ENCODE results near the gene SLCO2B1.

The SLCO2B1 gene

DNA sequence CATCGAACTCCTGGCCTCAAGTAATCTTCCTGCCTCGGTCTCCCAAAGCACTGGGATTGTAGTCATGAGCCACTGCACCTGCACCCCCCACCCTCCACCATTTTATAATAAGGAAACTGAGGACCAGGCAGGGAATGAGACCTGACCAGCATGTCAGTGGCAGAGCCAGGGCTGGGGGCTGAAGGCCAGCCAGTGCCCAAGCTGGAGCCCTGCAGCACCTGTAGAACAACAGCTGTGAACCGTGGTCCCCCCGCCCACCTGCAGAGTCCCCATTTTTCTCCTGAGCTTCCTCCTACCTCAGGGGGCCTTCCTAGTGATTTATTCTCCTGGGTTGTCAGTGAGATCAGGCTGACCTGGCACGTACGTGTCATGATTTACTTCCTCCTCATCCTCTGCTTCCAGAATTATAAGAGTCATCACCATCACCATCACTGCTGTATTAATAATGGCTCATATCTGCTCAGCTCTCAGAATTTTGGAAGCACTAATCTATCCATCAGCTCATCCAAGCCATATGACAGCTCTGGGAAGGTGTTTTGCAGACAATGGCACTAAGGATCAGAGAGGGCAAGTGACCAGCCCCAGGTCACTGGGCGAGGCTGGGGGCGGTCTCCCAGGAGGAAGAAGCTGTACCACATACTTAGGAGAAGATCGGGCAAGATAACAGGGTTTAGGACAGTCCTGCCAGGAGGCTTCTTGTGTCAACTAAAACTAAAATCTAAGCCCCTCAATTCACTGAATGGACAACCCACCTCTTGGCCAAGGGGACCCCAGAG lies 5.5 kb upstream of the SLCO2B1 start:
- DNase-seq (ENCODE audit: low read depth in 2 of 2): no peak

DNA sequence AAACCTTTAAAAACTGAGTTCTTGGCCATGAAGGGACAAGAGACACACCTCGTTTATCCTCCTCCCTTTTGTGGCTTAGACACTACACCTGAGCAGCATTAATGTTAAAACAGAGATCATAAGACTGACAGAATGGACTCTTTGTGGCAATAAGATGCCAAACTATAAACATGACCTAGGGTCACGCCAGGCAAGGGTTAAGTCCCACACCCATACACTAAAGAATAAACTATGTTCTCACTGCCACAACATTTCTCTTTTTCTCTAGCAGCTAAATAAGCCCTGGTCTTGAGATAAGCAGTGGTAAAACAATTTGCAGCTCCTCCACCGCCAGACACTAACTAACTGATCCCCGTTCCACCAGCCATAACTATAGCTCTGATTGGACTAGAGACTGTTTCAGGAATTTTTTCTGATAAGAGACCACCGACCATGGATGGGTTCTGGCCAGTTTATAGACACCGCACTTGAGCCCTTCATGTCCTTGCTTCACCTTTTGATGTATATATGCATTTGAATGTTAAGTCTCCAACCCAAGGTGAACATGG lies 4.9 kb upstream of the SLCO2B1 start:
- DNase-seq (ENCODE audit: low read depth in 2 of 2): no peak

DNA sequence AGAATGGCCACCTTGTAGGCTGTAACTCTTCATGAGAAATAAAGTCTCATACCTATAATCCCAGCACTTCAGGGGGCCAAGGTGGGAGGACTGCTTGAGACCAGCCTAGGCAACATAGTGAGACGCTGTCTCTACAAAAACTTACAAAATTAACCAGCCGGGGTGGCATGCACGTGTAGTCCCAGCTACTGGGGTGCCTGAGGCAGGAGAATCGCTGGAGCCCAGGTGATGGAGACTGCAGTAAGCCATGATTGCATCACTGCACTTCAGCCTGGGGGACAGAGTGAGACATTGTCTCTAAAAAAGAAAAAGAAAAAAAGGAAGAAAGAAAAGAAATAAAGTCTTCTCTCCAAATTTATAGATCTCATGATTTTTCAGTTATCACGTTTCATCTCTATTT lies 4.2 kb upstream of the SLCO2B1 start:
- no peak for DNase-seq (ENCODE audit: low read depth in 2 of 2)

DNA sequence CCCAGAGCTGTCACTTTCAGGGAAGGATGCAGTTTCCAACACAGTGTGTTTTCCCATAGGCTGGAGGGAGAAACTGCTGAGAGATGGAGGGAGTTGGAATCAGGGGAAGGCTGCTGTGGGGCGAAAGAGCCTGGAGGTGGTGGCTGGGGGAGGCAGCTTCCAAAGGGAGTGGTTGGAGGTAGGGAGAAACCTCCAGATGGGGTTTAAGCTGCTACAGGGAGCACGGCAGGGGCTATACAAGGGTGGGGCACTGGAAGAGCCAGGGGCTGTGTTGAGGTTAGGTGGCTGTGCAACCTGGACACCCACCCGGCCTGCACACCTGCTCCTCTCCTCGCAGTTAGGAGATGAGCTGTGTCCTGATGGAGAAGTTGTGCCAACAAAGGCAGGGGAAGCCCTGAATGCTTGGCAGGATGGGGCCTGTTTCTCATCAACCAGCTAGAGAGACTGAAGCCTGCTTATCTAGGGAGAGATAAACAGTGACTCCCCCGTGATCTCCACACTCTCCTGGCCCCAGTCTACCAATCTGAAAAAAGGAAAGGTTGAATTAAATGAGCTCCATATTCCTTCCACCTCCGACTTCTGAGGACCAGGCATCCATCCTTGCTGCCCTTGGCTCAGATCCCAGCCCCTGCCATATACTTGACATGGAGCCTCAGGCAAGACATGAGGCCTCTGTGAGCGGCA lies 3.6 kb upstream of the SLCO2B1 start:
- no peak for DNase-seq (ENCODE audit: low read depth in 2 of 2)

DNA sequence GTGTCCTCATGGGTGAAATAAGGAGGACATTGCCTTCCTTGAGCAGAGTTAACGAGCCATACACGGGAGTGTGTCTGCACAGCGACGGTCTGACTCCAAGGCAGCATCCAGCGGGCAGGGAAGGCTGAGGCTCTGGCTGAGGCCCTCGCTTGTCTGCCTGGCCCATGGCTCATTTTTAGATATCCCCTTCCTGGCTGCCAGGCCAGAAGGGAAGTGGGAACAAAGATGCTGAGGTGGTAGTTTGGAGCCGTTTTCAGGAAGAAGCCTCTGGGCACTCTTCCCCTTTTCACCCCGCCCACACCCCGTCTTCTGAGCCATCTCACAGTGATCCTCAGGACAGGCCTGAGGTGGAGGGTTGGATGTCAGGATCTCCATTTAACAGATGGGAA lies 3.0 kb upstream of the SLCO2B1 start:
- no peak for DNase-seq (ENCODE audit: low read depth in 2 of 2)

DNA sequence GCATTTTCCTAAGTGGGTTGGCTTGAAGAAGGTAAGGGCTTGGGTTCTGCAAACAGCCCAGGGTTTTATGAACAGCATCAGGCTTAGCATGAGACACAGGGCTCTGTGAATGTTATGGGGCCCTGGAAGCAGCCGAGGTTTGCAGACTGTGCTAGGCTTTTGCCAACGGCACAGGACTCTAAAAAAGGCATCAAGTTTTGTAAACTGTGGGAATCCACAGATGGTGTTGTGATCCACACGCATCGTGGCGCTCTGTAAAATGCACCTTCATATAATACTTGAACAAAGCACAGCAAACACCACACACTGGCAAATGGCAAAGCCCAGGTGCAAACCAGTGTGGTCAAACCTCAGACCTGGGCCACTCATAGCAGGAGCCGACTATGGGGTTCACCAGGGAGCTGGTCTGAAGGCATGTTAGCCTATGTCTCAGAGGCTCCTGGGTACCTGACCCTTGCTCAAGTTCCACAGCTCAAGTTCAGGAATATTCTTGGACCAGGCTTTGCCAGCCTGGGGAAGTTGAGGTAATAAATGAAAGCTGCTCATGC lies 2.4 kb upstream of the SLCO2B1 start:
- DNase-seq (ENCODE audit: low read depth in 2 of 2): no peak

DNA sequence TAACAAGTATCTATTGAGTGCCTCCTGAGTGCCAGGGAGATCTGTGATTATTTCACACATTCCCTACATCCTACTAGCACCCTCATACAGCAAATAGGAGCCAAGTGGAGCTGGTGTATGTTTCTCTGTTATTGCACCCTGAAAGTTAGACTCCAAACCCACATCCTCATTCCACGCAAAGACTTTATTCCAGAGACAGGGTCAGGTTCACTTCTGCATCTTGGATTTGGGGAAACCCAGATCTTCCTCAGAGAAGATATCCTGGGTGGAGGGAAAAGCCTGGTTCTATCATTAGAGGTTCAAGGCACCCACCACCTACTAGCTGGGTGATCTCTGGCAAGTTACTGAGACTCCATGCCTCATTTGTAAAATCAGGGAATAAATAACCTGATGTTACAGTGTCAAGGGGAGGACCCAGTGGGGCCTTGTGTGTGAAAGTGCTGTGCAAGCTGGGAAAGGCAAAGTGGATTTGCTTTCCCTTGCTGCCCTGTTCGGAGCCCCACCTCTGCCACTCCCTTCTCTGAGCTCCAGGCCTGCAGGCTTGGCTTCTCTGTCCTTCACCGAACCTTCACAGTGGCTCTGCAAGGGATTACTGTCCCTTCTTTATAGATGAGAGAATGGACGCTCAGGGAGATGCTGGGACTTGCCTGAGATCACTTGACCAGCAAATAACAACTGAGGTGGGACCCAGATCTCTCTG lies 991 bp upstream of the SLCO2B1 start:
- DNase-seq (ENCODE audit: low read depth in 2 of 2): no peak

DNA sequence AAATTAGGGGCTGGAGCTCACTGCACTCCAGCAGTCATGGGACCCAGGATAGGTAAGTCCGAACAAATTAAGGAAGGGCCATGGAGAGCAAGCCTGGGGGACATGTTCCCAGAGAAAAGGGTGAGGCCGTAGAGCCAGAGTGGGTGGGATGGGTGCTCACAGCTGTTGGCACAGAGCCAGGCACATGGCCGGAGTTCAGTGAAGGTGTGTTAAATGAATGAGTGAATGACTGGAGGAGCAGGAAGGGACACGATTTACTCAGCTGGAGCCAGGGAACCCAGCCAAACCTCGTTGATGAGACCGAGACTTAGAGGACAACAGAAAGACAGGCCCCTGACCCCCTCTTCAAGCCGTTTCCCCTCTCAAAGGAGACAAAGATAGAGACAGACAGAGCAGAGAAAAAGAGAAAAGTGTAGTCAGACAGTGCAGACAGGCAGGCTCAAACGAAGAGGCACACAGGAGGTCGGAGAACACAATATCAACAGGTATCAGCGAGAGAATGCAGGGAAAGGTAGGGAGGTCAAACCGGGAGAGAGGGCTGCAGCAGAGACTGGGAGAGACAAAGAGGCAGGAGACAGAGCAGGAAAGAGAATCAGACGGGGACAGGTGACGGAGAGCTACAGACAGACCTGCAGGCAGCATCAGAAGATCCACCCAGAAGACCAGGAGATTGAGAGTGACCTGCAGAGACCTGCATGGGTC lies 590 bp downstream of the SLCO2B1 start:
- DNase-seq (ENCODE audit: low read depth in 2 of 2): no peak

DNA sequence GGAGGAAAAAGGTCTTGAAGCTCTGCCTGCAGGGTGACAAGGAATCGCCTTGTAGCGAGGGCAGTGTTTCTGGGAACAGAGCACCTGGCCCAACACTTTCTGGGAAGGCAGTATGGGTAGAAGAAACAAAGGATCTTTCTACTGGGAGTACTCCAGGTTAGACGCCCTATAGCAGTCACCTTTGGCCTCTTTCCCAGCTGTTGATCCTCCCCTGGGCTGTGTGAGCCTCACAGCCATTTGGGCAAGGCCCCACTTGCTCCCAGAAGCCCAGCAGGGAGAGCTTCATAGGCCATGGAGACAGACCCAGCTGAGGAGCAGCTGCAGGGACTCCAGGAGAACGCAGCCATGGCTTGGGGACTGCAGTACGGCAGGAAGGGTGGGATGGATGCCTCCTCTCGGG lies 1.2 kb downstream of the SLCO2B1 start:
- no peak for DNase-seq (ENCODE audit: low read depth in 2 of 2)

DNA sequence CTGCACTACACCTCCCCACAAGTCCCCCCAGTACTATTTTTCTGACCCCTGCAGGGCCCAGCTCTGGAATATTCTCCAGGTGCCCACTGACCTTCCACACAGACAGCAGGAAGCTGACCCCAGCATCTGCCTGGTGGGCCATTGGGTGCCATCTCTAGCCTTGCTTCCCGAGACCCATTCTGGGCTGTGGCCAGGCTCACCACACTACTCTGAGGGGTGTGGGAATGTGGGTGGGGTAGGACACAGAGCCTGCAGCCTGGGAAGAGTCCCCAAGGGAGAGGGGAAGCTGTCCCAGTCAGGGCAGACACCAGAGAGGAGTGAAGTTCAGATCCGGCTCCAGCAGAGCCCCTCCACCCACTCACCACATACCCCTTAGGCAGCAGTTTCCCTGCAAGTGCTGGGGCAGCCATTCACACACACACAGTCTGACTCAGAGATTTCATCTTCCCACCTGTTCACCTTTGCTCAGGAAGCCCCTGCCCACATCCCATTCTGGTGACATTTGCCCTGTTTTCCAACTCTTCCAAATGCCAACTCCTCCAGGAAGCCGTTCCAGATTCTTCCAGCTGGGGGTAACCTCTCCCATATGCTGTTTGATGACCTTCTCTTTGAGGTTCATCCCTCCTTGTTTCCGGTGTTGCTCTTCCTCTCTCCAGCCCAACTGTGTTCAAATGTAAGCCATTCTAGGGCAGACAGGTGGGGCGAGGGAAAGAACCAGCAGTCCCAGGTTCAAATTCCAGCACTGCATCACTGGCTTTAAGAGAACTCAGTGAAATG lies 1.9 kb downstream of the SLCO2B1 start:
- no peak for DNase-seq (ENCODE audit: low read depth in 2 of 2)

DNA sequence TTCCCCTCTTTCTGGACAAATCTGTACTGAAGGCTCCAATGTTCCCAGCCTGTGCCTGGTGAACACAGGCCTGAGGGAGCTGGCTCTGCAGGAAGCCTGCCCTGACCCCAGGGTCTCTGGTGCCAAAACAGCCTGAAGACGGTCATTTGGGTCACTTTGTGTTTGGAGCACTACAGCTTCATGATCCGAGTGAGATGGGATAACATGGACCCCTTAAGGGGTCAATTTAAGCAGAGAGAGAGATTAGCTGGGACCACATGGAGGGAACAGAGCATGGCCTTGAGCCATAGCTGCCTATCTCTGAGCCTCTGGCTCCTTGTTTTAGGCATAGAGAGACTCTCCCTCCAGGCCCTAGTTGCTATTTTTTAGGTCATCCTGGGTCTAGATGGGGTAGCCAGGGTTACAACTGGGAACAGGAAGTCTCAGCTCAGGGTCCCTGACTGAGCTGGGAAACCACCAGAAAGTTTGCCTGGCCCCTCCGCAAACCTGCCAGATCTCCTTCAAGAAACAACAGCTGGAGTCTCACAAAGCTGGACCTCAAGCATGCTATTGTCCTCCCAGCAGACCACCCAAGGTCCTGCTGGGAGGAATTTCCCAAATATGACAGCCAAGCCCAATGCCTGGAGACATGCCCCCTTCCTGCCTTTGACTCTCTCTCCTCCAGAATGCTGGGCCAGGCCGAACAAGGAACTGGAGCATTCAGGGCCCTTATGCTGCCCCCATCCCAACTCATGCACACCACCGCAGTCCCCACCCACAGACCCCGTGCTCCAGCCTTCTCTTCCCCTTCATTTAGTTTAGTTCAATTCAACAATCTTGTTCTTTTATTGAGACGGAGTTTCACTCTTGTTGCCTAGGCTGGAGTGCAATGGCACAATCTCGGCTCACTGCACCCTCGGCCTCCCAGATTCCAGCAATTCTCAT lies 4.0 kb downstream of the SLCO2B1 start:
- no peak for DNase-seq (ENCODE audit: low read depth in 2 of 2)

DNA sequence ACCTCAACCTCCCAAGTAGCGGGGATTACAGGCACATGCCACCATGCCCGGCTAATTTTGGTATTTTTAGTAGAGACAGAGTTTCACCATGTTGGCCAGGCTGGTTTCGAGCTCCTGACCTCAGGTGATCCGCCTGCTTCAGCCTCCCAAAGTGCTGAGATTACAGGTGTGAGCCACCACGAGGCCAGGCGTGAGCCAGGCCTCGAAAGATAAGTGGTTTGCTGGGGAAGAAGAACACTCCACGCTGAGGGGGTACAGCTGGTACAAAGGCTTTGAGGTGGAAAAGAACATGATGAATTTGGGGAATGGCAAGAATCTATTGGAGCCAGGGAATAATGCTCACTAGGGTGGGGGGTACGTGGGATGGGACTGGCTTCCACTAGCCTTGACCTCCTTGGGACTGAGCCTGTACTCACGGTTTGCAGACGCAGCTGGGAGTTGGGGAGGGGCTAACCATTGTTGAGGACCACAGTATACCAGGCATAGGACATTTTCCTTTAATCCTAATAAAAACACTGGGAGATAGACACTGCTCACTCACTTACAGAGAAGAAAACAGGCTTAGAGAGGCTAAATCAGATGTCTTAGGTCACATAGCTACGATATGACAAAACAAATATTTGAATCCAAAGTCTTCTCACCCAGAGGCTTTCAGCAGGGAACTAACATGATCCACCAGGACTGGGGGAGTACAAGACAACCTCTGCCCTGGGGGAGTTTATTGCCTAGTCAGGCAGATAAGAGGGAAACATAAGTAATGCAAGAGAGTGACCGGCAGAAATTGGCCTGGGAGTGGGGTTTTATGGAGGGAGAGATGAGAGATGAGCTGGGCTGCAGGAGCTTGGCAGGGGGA lies 4.9 kb downstream of the SLCO2B1 start:
- no peak for DNase-seq (ENCODE audit: low read depth in 2 of 2)

DNA sequence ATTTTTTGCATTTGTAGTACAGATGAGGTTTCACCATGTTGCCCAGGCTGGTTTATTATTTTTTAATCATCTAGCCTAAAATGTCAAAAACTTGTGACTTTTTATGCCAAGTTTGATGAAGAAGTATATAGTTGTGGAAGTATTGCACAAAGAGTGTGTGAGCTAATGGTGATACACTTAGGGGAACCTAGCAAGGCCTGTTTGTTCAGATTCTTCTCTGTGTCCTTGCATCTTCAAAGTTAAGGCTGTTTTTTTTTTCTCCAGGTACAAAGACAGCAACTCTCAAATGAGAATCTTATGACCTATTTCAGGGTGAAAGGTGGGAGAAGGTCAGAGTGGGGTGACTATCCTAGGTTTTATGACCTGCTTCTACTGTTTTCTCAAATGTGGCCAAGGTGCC lies 7.3 kb downstream of the SLCO2B1 start:
- no peak for DNase-seq (ENCODE audit: low read depth in 2 of 2)

DNA sequence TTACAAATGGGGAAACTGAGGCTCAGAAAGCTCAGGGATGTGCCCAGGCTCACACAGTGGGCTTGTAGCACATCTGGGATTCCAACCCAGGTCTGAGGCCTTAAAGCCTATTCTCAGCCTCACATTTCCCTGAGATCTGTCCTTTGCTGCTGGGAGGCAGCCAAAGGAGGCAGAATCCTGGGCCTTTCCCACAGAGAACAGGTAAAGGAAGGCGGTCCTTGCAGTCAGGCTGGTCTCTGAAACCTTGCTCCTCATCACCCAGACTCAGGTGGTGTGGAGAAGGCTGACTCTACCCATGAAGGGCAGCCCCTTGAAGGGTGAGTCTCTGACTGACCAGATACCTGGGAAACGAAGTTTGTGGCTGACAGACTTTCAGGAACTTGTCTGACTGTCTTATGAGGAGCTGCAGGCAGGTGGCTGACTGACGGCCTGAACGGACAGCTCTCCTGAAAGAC lies 7.8 kb downstream of the SLCO2B1 start:
- no peak for DNase-seq (ENCODE audit: low read depth in 2 of 2)

DNA sequence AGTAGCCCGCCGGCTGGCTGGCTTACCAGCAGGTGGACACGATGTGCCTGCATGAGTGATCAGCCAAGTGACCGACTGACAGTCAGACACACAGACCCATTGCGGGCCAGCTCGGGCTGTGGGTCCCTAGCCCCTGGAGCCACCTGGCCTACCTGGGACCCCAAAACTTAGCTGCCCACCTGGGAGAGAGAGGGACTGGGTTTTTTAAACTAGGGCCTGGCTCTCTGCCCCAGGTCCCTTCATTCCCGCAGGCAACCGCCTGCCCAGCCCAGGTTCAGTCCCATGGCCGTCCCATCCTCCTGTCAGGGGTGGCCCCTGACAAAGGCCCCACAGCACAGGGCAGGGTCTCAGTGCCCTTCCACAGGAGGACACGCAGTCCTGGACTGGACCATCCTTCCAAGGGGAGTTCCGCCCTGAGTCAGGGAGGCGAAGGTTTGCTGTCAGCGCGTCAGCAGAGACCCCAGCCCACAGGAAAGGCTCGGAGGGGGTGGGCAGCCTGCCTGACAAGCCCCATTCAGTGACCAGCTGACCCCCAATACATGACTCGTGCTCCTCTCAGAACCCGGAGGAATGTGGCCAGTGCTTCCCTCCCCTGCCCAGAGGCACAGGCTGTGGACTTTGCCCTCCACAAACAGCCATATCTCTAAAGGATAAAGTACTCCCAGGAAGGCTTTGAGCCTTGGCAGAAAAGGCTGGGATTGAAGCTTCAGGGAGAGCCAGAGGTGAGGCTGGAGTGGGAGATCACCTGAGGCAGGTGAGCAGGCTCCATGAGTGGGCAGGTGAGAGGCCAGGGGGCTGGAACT lies 8.4 kb downstream of the SLCO2B1 start:
- DNase-seq (ENCODE audit: low read depth in 2 of 2): no peak

DNA sequence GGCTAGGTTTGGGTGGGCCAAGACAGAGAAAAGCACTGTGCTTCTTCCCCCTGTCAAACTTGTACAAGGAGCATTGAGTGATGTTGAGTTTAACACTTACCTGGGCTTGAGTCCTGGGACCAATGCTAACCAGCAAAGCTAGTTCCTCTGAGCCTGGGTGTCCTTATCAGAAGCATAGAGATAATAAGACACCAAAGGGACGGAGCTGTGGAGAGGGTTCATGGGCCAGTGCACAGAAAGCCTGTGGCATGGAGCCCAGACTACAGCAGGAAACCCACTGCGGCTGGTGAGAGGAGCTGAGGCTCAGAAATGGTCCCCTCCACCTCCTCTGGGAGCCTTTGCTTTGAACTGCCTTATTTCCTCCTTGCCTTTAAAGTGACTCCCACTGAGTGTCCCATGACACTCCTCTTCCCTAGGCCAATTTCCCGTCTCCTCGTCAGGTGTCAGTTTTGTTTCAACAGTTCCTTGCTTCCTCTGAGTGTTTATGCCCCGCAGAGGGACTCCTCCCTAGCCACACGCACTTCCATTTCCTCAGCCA lies 9.4 kb downstream of the SLCO2B1 start:
- no peak for DNase-seq (ENCODE audit: low read depth in 2 of 2)

DNA sequence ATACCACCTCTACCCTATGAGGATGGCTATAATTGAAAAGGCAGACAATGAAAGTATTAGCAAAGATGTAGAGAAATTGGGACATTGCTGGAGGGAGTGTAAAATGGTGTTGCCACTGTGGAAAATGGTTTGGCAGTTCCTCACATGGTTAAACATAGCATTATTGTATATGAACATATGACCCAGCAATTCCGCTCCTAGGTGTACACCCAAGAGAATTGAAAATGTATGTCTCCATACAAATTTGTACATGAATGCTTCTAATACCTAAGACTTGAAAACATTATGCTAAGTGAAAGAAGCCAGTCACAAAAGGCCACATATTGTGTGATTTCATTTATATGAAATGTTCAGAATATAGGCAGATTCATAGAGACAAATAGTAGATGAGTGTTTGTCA lies 10.0 kb downstream of the SLCO2B1 start:
- DNase-seq (ENCODE audit: low read depth in 2 of 2): no peak
